ENCODE data around the gene SRRD.

DNA sequence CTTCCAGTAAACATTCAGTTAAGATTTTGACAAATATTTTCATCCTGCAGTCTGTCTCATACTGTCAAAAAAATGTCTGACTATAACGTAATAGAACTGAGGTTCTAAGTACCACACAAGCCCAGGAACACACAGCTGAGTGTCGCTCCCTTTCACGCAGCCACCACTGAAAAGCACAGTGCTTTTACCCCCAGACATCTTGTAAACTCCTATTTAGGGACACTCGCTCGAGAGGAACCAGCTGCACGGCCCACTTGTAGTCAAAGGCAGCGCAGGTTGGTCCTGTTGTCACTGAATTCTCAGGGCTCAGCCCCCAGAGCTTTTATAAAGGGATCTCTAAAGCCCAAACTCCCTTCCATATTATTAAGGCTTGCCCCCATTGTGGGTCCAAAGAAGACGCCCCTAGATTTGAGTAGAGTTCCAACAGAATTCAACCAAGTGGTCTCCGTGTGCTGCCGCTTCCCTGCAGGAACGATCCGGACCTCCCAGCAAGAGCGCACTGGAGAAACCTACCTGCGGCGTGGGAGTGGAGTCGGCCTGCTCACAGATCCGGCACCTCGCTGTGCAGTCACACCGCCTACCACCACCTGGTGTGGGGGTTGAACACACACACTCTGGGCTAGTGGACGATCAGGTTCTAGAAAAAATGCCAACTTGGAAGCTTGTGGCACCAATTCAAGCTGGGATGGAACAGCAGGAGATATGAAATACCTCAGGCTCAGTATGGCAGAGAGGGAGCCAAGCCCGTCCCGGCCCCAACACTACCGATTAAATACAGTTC is 31.3 kb upstream of the SRRD start:
- no peak for TF ChIP-seq EP300 (IDR thresholded peaks at IDR 0.05)
- TF ChIP-seq, protein P1, sequence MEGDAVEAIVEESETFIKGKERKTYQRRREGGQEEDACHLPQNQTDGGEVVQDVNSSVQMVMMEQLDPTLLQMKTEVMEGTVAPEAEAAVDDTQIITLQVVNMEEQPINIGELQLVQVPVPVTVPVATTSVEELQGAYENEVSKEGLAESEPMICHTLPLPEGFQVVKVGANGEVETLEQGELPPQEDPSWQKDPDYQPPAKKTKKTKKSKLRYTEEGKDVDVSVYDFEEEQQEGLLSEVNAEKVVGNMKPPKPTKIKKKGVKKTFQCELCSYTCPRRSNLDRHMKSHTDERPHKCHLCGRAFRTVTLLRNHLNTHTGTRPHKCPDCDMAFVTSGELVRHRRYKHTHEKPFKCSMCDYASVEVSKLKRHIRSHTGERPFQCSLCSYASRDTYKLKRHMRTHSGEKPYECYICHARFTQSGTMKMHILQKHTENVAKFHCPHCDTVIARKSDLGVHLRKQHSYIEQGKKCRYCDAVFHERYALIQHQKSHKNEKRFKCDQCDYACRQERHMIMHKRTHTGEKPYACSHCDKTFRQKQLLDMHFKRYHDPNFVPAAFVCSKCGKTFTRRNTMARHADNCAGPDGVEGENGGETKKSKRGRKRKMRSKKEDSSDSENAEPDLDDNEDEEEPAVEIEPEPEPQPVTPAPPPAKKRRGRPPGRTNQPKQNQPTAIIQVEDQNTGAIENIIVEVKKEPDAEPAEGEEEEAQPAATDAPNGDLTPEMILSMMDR (IDR thresholded peaks at IDR 0.05), result no peak
